Breast epithelium (tissue), 3 donors: ENCODE data around the gene BCAS3.

ENCODE experiments used
- POLR2A ChIP-seq: fragments of 450-650 bp; IDR thresholded peaks from one replicate; pipeline ENCODE4 v1.6.1; 2016; ENCODE audit warnings: antibody characterized with exemption, mild to moderate bottlenecking, moderate library complexity
- TF ChIP-seq, protein P1 (sequence below), 3 donors: fragments of 450-650 bp; IDR thresholded peaks; one replicate each; pipeline ENCODE4 v1.5.1; 2016 to 2017; ENCODE audit warnings: antibody characterized with exemption in 3 of 3, mild to moderate bottlenecking in 3 of 3, moderate library complexity in 3 of 3

- TF ChIP-seq, protein P1, sequence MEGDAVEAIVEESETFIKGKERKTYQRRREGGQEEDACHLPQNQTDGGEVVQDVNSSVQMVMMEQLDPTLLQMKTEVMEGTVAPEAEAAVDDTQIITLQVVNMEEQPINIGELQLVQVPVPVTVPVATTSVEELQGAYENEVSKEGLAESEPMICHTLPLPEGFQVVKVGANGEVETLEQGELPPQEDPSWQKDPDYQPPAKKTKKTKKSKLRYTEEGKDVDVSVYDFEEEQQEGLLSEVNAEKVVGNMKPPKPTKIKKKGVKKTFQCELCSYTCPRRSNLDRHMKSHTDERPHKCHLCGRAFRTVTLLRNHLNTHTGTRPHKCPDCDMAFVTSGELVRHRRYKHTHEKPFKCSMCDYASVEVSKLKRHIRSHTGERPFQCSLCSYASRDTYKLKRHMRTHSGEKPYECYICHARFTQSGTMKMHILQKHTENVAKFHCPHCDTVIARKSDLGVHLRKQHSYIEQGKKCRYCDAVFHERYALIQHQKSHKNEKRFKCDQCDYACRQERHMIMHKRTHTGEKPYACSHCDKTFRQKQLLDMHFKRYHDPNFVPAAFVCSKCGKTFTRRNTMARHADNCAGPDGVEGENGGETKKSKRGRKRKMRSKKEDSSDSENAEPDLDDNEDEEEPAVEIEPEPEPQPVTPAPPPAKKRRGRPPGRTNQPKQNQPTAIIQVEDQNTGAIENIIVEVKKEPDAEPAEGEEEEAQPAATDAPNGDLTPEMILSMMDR (IDR thresholded peaks at IDR 0.05) = no peak
- no peak for TF ChIP-seq POLR2A
Measured at GRCh38 chr17:61144137-61144536, 466.5 kb downstream of the BCAS3 start.
